ENCODE measurements around the gene EN1.

The EN1 gene

GRCh38 chr2:118855451-118856279 lies 8.2 kb upstream of the EN1 start:
- DNase-seq, result peak; percentile 70

- DNase-seq, result peak; percentile 1
Observed at GRCh38 chr2:118854507-118855345, 7.3 kb upstream of the EN1 start.

- no peak for DNase-seq
Observed at GRCh38 chr2:118853651-118854291, 6.3 kb upstream of the EN1 start.

GRCh38 chr2:118853129-118853640 lies 5.7 kb upstream of the EN1 start:
- no peak for DNase-seq

GRCh38 chr2:118852605-118853128 lies 5.2 kb upstream of the EN1 start:
- no peak for DNase-seq

DNA sequence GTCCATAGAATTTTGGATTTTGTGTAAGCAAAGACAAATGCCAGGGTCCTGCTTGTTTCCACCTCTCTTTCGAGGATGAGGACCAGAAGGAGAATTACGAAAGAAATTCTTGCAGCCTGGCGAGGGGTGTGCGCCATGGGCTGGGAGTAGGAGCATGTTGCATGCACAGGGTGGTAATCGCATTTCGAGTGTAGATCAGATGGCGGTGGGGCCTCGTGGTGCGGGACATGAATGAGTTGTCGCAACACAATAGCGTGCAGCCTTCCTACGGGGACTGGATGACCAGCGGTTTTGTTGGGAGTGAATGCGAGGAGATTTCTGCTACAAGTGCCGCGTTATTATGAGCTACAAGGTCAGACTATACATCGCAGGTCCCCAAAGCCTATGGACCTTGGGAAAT lies 4.2 kb upstream of the EN1 start:
- no peak for DNase-seq

DNA sequence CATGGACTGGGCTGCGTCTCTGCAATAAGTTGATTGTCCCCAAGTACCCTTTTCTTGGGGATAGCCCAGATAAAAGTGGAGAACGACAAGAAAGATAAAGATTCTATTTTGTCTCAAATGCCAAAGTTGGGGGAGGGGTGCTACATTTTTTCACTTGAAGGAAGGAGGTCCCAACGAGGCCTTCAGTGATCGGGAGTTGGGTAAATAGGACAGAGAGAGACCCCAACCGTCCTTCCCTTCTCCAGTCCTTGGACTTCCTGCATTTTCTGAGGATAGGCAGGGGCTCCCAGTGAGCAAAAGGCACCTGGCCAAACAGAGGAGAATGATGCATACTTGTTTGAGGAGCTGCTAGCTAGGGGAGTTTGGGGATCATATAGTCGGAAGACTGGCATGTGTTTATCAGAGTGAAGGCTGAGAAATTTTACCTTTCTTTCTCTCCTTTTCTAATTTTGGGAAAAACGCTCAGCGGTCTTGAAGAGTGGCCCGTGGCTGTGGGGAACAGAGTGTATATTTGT lies 3.5 kb upstream of the EN1 start:
- DNase-seq, result peak; percentile 1

DNA sequence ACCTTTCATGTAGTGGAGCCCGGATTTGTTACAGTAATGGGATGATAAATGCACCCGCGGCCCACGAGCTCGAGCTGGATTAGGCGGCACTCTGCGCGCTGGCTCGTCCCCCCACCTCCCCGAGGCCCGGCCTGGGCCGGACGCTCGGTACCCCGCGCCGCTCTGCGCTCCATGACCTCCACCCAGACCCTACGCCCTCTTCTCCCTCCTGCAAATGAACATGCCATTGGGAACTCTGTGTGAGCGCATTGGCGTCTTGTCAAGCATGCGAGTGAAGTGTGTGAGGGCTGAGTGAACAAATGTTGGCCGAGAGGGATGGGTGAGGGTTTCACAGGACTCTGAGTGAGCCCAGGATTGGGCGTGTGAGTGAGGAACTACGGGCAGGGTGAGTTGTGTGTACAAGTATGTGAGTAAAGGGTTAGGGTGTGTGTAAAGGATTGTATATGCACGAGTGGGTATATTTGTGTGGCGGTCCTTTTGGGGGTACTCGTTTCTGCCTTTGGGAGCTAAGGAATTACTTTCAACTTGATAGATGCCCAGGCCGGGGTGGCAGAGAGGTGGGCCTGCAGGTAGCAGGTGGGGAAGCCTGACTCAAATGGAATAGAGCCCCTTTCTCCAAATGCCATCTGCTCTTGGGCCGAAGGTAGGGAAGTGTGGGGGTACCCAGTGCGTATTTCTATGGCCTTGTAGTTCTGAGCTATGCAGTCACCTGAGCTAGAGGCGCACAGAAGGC lies 2.9 kb upstream of the EN1 start:
- DNase-seq, result peak; percentile 6

DNA sequence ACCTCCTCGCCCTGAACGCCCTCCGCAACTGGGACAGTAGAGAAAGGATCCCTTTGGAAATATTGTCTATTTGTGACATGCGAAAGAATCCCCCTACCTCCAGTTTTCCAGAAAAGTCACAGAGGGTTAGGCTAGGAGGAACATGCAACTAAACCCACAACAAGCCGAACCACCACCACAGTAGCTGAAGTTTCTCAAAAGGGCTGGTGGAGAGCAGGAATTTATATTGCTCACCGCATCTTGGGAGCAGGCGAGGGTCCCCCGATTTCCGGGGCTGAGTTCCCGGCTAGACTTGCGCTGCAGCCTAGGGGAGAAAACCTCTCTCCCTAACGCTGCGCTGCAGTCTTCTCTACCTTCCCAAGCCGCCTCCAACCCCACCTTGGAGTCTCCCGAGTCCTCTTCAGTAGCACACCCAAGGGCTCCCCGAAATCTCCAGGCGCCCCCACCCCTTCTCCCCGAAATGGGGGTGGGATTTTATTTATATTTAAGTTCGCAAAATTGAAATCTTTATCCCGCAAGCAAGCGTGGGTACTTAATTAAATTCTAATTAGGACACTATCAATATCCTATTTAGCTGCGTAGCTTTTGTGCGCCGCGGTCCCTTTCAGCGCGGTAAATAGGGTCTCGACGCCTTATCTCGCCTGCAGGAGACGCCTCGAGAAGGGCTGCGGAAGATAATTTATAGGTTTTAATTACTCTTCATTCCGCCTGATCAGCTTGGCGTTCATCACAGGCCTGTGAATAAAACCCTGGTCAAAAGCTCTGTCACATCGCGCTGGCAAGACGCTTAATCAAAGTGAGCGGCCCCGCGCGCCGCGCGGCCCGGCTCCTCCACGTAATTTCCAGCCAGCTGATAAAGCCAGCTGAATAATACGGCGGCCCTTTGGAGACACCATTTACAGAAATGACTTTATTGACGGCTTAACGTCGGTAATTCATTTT lies 2.0 kb upstream of the EN1 start:
- peak; percentile 2 for DNase-seq

- DNase-seq, result peak; percentile 5
Observed at GRCh38 chr2:118848381-118849225, 1.2 kb upstream of the EN1 start.

DNA sequence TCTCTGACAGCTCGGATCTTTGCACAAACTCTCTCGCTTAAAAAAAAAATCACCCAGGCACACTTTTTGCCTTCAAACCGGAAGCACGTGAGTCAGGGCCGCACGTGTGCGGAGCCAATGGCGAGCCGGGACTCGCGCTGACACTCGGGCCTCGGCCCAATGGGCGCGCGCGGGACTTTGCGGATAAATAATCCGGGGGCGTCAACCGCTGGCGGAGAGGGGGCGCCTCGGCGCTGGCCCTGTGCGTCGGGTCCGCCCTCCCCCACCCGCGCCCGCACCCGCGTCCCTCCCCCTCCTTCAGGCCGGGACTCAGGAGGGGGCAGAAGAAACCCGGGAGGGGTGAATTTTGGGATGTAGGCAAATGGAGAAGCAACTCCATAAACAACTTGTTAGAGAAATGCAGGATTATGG lies 319 bp upstream of the EN1 start:
- peak; percentile 7 for DNase-seq

GRCh38 chr2:118846442-118846952 lies 951 bp downstream of the EN1 start:
- peak; percentile 4 for DNase-seq

- peak; percentile 7 for DNase-seq
Observed at GRCh38 chr2:118845522-118846441, 1.7 kb downstream of the EN1 start.

DNA sequence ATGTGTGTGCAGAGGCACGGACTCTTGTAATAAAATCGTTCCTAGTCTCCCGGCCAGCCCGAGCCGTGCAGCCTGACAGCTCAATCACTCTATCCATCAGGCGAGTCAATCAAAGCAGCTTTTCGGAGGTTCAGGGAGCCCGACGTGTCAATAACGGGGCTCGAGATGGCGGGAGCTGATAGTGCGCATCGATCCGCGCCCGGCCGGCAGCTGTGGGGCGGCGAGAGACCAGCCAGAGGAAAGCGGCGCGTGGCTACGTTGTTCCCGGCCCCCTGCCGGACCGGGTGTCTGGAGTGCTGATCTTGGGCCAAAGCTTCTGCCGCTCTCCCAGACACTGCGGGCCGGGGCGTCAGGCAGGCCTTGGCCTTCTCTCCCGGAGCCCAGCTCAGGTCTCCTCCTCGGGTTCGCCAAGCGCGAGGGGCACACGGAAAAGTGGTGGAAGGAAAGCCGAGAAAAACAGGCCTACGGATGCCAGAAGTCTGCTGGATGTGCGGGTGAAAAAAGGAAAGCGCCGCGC lies 2.4 kb downstream of the EN1 start:
- peak; percentile 5 for DNase-seq

GRCh38 chr2:118844261-118845004 lies 3.0 kb downstream of the EN1 start:
- no peak for DNase-seq

DNA sequence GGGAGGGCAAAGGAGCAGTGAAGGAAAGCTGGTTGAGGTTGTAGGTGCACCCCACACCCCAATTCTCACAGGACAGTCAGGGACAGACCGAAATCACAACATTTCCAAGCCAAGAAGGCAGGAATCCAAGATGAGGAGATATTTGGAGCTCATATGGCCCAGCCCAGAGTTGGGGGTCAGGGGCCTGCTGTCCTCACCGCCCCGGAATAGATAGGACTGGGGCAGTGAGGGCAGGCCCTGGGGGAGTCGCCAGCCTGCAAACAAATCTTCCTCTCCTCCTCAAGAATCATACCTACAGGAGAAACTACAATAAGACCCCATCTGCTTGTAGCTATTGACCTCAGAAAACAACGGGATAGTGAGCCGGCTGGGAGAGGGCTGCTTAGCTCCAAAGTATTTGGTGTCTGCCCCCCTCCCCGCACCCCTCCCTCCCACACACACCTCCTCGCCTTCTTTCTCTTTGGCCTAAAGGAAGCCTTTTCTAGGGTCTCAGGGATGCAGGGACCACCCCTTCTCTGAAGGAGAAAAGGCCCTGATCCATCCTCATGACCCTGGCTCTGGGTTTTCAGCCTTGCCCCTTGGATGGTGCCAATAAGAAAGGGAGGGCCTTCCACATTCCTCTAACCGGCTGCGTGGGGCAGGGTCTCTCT lies 3.8 kb downstream of the EN1 start:
- DNase-seq, result peak; percentile 3
